Measurements from ENCODE around the gene TTC7B.

TTC7B gene

DNA sequence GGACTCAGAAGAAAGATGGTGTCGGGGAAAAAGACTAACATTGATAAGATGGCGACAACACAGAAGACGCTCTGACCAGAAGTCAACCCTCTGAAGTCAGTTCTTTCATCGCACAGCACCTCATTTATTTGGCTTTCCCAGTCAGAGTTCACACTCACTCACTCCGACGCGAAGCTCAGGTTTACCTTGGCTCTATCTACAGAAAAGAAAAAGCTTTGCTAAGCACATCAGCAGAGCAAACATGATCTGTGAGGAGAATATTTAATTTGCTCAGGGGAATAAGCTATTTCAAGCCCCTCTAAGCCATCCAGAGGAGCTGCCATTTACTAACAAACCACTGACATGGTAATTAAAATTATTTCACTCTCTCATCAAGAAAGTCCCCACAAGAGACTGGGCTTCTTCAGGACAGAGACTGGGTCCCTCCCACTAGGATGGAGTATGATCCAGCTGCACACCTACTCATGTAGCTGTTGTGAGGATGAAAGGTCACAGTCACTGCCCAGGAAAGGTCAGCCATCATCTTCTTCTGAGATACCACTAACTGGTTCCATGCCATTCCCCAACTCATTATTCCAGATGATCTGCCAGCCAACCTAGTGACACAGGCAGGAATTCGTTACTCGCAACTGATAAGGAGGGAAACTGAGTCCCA, 111.4 kb downstream of the TTC7B start:
- no peak for DNase-seq
- H3K36me3 Mint-ChIP-seq (ENCODE audit: low read depth) = peaks cover 4% of the 10 kb centered on the region
- no peak overlapping the region for H3K27ac Mint-ChIP-seq
- H3K27me3 Mint-ChIP-seq (ENCODE audit: low read depth, poor library complexity) = peaks cover 2% of the 10 kb centered on the region
- no peak overlapping the region for H3K4me3 Mint-ChIP-seq
- H3K9me3 Mint-ChIP-seq = no peaks in the 10 kb centered on the region
- TF ChIP-seq, protein P1, sequence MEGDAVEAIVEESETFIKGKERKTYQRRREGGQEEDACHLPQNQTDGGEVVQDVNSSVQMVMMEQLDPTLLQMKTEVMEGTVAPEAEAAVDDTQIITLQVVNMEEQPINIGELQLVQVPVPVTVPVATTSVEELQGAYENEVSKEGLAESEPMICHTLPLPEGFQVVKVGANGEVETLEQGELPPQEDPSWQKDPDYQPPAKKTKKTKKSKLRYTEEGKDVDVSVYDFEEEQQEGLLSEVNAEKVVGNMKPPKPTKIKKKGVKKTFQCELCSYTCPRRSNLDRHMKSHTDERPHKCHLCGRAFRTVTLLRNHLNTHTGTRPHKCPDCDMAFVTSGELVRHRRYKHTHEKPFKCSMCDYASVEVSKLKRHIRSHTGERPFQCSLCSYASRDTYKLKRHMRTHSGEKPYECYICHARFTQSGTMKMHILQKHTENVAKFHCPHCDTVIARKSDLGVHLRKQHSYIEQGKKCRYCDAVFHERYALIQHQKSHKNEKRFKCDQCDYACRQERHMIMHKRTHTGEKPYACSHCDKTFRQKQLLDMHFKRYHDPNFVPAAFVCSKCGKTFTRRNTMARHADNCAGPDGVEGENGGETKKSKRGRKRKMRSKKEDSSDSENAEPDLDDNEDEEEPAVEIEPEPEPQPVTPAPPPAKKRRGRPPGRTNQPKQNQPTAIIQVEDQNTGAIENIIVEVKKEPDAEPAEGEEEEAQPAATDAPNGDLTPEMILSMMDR (IDR thresholded peaks at IDR 0.05) = no peak
- peaks cover 14% of the 10 kb centered on the region for H3K4me1 Mint-ChIP-seq

DNA sequence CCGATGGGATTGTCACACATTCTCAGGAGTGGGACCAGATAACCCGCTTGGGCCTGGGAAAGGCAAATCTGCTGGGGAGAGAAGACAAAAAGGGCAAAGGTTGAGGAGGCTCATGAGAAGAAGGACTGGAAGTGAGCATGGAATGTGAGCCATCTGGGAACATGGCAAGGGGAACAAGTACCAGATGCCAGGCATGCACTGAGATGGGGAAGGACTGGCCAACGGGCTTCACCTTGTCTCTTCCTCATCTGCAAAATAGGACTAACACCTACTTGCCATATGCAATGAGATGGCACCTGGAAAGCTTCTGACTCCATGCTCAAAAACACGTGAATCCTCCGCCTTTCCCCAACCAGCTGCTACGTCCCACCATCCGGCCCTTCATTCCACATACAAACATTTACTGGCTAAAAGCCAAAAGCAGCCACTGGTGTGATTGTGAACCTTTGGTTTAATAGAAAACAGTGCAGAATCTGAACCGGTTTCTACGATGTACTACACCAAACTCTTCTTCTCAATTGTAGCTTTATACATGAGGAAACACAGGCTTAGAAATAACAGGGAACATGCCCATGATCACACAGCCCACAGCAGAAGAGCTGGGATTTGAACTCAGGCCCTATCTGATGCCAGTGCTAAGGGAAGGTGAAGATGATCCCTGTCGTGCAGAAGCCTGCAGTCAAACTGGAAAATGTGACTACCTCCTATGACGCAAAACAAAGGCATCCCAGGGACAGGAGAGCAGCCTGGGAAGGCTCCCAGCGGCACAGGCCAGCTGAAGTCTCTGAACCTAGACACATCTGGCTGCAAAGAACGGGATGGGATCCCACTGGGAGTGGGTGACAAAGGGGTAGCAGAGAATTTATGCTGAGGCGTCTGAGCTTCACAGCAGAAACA, 112.1 kb downstream of the TTC7B start:
- H3K36me3 Mint-ChIP-seq (ENCODE audit: low read depth) = peaks cover 4% of the 10 kb centered on the region
- peaks cover 16% of the 10 kb centered on the region for H3K4me1 Mint-ChIP-seq
- TF ChIP-seq, protein P1 (IDR thresholded peaks at IDR 0.05) = no peak
- no peak overlapping the region for H3K27ac Mint-ChIP-seq
- no peak overlapping the region for H3K4me3 Mint-ChIP-seq
- peaks cover 2% of the 10 kb centered on the region for H3K27me3 Mint-ChIP-seq (ENCODE audit: low read depth, poor library complexity)
- H3K9me3 Mint-ChIP-seq = no peaks in the 10 kb centered on the region
- no peak for DNase-seq

GRCh38 chr14:90700933-90701776, 115.1 kb downstream of the TTC7B start:
- TF ChIP-seq, protein P1 (IDR thresholded peaks at IDR 0.05) = no peak
- DNase-seq = no peak
- Mint-ChIP-seq H3K9me3 (no peaks in the 10 kb centered on the region), H3K4me1 (peaks cover 39% of the 10 kb centered on the region), H3K4me3 (no peak overlapping the region), H3K27ac (no peak overlapping the region), H3K27me3 (ENCODE audit: low read depth, poor library complexity) (peaks cover 2% of the 10 kb centered on the region), H3K36me3 (ENCODE audit: low read depth) (no peaks in the 10 kb centered on the region)

DNA sequence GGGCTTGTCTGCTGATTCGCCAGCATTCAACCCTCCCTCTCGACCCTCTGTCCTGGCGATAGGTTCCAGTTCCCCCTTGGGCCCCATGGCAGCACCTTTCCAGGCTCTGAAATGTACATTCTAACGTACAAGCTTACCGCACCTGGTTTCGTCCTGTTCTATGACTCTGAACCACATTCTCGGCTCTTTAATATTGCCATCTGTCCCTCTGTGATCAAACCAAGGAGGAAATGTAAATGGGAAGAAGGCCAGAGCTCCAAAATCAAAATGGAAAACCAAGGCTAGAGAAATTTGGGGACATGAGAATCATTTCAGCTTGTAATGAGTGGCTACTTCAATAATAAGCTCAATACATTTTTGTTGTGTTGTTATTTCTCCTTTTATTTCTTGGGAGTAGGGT, 117.2 kb downstream of the TTC7B start:
- Mint-ChIP-seq H3K27ac (no peak overlapping the region), H3K4me3 (no peak overlapping the region), H3K27me3 (ENCODE audit: low read depth, poor library complexity) (no peaks in the 10 kb centered on the region), H3K9me3 (no peaks in the 10 kb centered on the region), H3K36me3 (ENCODE audit: low read depth) (no peaks in the 10 kb centered on the region), H3K4me1 (peaks cover 47% of the 10 kb centered on the region)
- DNase-seq = no peak
- TF ChIP-seq, protein P1 (IDR thresholded peaks at IDR 0.05) = no peak

- DNase-seq = no peak
- H3K36me3 Mint-ChIP-seq (ENCODE audit: low read depth) = no peaks in the 10 kb centered on the region
- no peak overlapping the region for H3K27ac Mint-ChIP-seq
- no peaks in the 10 kb centered on the region for H3K9me3 Mint-ChIP-seq
- TF ChIP-seq, protein P1 (IDR thresholded peaks at IDR 0.05) = no peak
- H3K27me3 Mint-ChIP-seq (ENCODE audit: low read depth, poor library complexity) = no peaks in the 10 kb centered on the region
- no peak overlapping the region for H3K4me3 Mint-ChIP-seq
- peaks cover 47% of the 10 kb centered on the region for H3K4me1 Mint-ChIP-seq
Measured at GRCh38 chr14:90698379-90698869, 117.8 kb downstream of the TTC7B start.
